GM10266 (cell line): ENCODE measurements around the gene EPHA6.

Source experiments
- DNase-seq: peaks from one replicate; pipeline ENCODE4 v3.0.0; 2012; ENCODE audit errors: extremely low spot score
- TF ChIP-seq, protein P1 (sequence below): IDR thresholded peaks from 2 replicates; pipeline ENCODE4 v1.5.1; 2012; ENCODE audit warnings: mild to moderate bottlenecking, low read depth; ENCODE audit not compliant: control insufficient read depth, insufficient read depth; ENCODE audit errors: missing control alignments

Gene EPHA6

DNA sequence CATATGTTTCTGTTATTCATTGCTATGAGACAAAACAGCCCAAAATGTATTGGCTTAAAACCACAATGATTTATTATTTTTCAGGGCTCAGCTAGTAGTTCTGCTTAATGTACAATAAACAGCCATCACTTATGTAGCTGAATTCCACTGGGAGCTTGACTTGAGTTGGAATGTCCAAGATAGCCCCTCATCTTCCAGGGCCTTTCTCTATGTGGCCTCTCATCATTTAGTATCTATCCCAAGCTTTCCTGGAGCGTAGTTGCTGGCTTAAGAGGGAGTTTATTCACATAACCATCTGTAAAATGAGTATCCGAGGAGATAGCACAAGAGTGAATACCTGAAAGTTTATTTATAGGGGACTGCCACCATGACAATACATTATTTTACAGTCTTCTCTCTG is 176.8 kb downstream of the EPHA6 start:
- TF ChIP-seq, protein P1, sequence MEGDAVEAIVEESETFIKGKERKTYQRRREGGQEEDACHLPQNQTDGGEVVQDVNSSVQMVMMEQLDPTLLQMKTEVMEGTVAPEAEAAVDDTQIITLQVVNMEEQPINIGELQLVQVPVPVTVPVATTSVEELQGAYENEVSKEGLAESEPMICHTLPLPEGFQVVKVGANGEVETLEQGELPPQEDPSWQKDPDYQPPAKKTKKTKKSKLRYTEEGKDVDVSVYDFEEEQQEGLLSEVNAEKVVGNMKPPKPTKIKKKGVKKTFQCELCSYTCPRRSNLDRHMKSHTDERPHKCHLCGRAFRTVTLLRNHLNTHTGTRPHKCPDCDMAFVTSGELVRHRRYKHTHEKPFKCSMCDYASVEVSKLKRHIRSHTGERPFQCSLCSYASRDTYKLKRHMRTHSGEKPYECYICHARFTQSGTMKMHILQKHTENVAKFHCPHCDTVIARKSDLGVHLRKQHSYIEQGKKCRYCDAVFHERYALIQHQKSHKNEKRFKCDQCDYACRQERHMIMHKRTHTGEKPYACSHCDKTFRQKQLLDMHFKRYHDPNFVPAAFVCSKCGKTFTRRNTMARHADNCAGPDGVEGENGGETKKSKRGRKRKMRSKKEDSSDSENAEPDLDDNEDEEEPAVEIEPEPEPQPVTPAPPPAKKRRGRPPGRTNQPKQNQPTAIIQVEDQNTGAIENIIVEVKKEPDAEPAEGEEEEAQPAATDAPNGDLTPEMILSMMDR, result no peak

DNA sequence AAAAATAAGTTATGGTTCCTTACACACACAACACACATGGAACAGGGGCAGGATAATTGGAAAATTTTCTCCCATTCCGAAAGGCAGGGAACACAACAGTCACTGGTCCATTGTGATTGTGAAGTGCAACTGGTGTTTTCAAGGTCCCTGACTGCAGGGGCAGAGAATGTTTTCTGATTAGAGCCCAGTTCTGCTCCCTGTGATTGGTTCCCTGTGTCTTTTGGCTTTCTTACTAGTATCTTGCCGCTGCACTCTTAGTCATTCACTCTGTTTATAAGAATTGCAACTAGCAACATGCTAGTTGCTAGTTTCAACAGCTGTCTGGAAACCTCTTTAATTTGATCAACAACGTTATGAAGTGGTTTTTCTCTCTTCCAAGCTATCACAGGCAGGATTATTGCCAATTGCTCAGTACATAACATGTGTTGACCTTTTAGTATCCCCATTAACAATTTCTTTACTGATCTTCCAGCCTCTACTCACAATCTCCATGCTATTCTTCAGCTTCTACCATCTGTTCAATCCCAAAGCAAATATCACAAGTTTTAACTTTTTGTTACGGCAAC is 177.5 kb downstream of the EPHA6 start:
- DNase-seq, result no peak
- TF ChIP-seq, protein P1, result no peak

More for the DNA sequence above, 176.8 kb downstream of the EPHA6 start:
- no peak for DNase-seq

DNA sequence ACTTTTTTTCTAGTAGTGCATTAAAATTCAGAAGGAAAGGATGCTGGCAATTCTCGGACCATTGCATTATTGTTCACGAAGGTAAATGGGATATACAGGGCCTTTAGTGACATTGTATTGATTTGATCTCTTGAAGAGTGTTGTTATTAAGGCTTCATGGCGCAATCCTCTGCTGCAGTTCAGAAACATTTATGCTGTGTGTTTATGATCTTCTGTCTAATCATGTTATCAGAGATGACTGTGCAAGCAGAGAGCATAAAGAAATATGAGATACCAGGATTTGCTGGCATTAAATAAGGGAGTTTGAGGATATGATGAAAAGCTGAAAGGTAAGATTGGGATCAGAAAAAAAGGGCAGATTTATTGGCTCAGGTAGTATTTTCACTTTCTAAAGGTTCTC is 180.6 kb downstream of the EPHA6 start:
- TF ChIP-seq, protein P1, result no peak
- DNase-seq, result no peak

DNA sequence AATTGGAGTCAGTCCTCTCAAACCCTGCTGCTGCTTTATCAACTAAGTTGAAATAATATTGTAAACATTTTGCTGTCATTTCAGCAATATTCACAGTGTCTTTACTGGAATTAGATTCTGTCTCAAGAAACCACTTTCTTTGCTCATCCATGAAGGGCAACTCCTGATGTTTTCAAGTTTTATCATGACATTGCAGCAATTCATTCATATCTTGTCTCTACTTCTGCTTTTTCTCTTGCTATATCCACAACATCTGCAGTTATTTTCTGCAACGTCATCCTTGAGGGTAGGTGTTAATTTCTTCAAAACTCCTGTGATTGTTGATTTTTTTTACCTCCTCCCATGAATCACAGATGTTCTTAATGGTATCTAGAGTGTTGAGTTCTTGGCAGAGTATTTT is 181.6 kb downstream of the EPHA6 start:
- no peak for DNase-seq
- TF ChIP-seq, protein P1, result no peak

DNA sequence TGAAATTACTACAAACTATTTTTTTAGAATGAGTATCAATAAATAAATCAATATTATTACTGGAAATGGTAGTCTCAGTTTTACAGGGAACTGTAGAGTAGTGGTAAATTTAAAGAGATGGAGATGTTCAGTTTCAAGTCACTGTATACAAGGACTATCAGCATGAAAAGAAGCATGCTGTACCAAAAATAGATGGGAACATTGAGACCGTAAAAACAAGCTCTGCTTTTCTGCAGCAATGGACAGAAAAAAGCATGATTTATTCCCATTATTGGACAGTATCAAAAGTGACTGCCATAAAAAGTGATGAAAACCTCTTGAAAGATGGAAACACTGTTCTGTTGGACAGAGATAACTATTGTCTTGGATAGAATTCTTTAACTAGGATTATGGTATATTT is 187.2 kb downstream of the EPHA6 start:
- no peak for DNase-seq
- TF ChIP-seq, protein P1, result no peak

DNA sequence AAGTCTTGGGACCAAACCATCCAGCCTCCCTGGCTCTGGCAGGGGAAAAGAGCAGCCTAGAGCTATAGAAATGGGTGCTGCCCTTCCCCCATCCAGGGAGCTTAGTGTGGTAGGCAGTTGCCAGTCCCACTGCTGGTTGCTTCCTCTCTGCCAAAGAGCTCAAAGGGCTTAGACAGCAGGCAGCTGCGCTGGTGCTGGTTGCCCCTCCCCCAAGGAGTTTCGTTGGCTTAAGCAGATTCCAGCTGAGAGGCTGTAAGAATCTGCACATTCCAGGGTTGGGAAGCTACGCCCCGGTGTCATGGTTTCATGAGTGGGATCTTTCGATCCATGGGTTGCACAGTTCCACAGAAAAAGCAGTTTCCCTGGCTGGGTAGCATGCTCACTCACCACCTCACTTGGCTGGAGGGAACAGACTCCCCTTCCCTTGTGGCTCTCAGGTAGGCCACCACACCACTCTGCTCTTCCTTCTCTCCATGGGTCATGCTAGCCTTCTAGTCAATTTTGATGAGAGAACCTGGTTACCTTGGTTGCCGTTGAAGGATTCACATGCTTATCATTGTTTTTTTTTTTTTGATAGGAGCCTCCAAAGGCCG is 195.1 kb downstream of the EPHA6 start:
- TF ChIP-seq, protein P1, result no peak
- DNase-seq, result no peak

DNA sequence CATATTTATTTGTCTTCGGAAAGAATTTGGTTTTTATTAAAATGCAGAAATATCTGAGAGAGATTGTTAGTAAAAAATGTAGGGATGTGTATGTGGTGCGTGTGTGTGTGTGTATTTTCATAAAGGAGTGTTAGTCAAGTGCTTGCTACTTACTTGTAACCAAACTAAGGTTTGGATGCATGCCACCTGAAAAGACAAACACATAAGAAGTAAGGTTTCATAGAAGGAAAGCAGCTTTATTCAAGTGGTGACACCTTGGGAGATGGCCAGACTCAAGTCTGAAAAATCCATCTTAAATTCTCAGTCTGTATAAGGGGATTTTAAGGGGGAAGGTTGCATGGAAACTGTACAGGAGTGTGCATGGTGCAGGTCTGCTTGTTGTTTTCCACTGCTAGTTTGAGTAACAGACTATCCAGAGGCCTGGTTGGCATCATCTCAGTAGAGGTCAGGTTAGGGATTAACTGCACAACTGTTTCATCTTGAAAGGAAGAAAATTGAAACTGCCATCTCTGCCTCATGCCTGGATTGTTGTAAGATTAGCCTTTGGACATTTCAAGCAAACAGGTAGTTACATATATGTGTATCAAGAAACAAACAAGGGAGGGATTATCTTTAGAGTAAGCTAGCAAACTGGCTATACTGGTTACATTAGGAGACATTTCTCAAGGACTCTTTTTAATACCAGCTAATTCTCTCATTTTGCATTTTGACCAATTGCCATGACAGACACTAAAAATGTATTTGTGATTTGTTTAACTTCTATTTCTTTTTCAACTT is 196.7 kb downstream of the EPHA6 start:
- TF ChIP-seq, protein P1, result no peak
- DNase-seq, result no peak
